IMR-90 (cell line): Measurements from ENCODE around the gene PPP1R14B. TPM values are rescaled to one million over a fixed set of nuclear protein-coding genes. Genes with fewer than 3 reads are reported as not detected.

Experiments used
- ATAC-seq: fragments of 200-7000 bp; cut with Tn5 transposase; 2 replicates; pipeline ENCODE4 v1.9.1; 2020; ENCODE audit warnings: low read depth, mild to moderate bottlenecking, moderate library complexity
- BruUV-seq: library from RNA; stranded (reverse); fragments of 400-500 nt; replicated peaks from 2 replicates; lab custom pipeline; 2021; lab: Mats Ljungman, UMichigan
- CTCF ChIA-PET: fragments of 300-600 bp; formaldehyde crosslinking; extraction: SDS; loops from one replicate; lab custom pipeline; 2021; ENCODE audit warnings: antibody characterized with exemption; lab: Yijun Ruan, JAX
- POLR2A ChIA-PET: fragments of 300-600 bp; sonication (Branson Sonifier 250); formaldehyde crosslinking; loops from one replicate; lab custom pipeline; 2022; ENCODE audit warnings: antibody characterized with exemption; ENCODE audit not compliant: unreplicated experiment; lab: Charles Lee
- DNase-seq: peaks from one replicate; pipeline ENCODE4 v3.0.0; 2013
- H2AFZ ChIP-seq: replicated peaks from 2 replicates; pipeline ENCODE3; 2013; ENCODE audit warnings: low read length, mild to moderate bottlenecking; ENCODE audit not compliant: poor library complexity
- H2AK5ac ChIP-seq: 2 replicates; pipeline ENCODE4 v1.6.1; 2013; ENCODE audit warnings: low read depth, low read length, inconsistent platforms
- H2AK9ac ChIP-seq: replicated peaks from 2 replicates; pipeline ENCODE3; 2013; ENCODE audit warnings: mild to moderate bottlenecking, low read depth, low read length, moderate library complexity; ENCODE audit not compliant: poor library complexity
- H2BK120ac ChIP-seq: 2 replicates; pipeline ENCODE4 v1.6.1; 2013; ENCODE audit warnings: low read depth, low read length, inconsistent platforms
- H2BK15ac ChIP-seq: 3 replicates; pipeline ENCODE4 v1.6.1; 2013; ENCODE audit warnings: low read depth, low read length, inconsistent platforms
- H2BK20ac ChIP-seq: 2 replicates; pipeline ENCODE4 v1.6.1; 2013; ENCODE audit warnings: low read depth, mild to moderate bottlenecking, inconsistent platforms, low read length, moderate library complexity
- H2BK5ac ChIP-seq: 2 replicates; pipeline ENCODE4 v1.6.1; 2013; ENCODE audit warnings: mild to moderate bottlenecking, low read depth, low read length, inconsistent platforms; ENCODE audit not compliant: poor library complexity, severe bottlenecking
- H3K14ac ChIP-seq: replicated peaks from 2 replicates; pipeline ENCODE4 v1.6.1; 2013; ENCODE audit warnings: low read depth, low read length, inconsistent platforms
- H3K18ac ChIP-seq: 2 replicates; pipeline ENCODE4 v1.6.1; 2013; ENCODE audit warnings: low read depth, low read length, control low read depth
- H3K23ac ChIP-seq: 2 replicates; pipeline ENCODE4 v1.6.1; 2013; ENCODE audit warnings: low read depth, low read length, inconsistent platforms
- H3K27ac ChIP-seq: 2 replicates; pipeline ENCODE4 v1.5.1; 2013; ENCODE audit warnings: mild to moderate bottlenecking, control low read depth, low read length; ENCODE audit not compliant: insufficient read depth
- H3K27me3 ChIP-seq: 2 replicates; pipeline ENCODE4 v1.6.1; 2013; ENCODE audit warnings: low read length; ENCODE audit not compliant: control insufficient read depth, insufficient read depth
- H3K36me3 ChIP-seq: 2 replicates; pipeline ENCODE4 v1.6.1; 2013; ENCODE audit warnings: low read length, mixed read lengths; ENCODE audit not compliant: control insufficient read depth, insufficient read depth
- H3K4ac ChIP-seq: 2 replicates; pipeline ENCODE4 v1.6.1; 2013; ENCODE audit warnings: low read depth, low read length, inconsistent platforms
- H3K4me1 ChIP-seq: 2 replicates; pipeline ENCODE4 v1.6.1; 2013; ENCODE audit warnings: low read length, mixed read lengths; ENCODE audit not compliant: control insufficient read depth, insufficient read depth
- H3K4me2 ChIP-seq: 2 replicates; pipeline ENCODE4 v1.6.1; 2013; ENCODE audit warnings: low read depth, mild to moderate bottlenecking, control low read depth, low read length, moderate library complexity
- H3K4me3 ChIP-seq: 2 replicates; pipeline ENCODE4 v1.5.1; 2013; ENCODE audit warnings: low read depth, mild to moderate bottlenecking, control low read depth, low read length, moderate library complexity; ENCODE audit not compliant: insufficient read depth
- H3K56ac ChIP-seq: 2 replicates; pipeline ENCODE4 v1.6.1; 2013; ENCODE audit warnings: low read length, inconsistent platforms; ENCODE audit not compliant: insufficient read depth; ENCODE audit errors: extremely low read depth
- H3K79me1 ChIP-seq, 2 experiments: 2 replicates each; pipeline ENCODE4 v1.6.1; 2013; ENCODE audit warnings: low read length in 2 of 2, inconsistent platforms in 1 of 2, low read depth in 1 of 2
- H3K9ac ChIP-seq: 2 replicates; pipeline ENCODE4 v1.6.1; 2013; ENCODE audit warnings: low read depth, low read length, control low read depth
- H3K9me1 ChIP-seq: 2 replicates; pipeline ENCODE4 v1.6.1; 2013; ENCODE audit warnings: low read length, inconsistent platforms; ENCODE audit not compliant: insufficient read depth
- H3K9me3 ChIP-seq: 2 replicates; pipeline ENCODE4 v1.6.1; 2013; ENCODE audit warnings: low read length; ENCODE audit not compliant: control insufficient read depth, insufficient read depth
- H4K20me1 ChIP-seq: 2 replicates; pipeline ENCODE4 v1.6.1; 2013; ENCODE audit warnings: low read length, inconsistent platforms; ENCODE audit not compliant: insufficient read depth
- H4K5ac ChIP-seq: 2 replicates; pipeline ENCODE4 v1.6.1; 2013; ENCODE audit warnings: mild to moderate bottlenecking, low read depth, low read length, control low read depth
- H4K8ac ChIP-seq, 2 experiments: 2 replicates each; pipeline ENCODE4 v1.6.1; 2013; ENCODE audit warnings: low read depth in 2 of 2, low read length in 2 of 2, control low read depth in 1 of 2, inconsistent platforms in 1 of 2
- H4K91ac ChIP-seq: 2 replicates; pipeline ENCODE4 v1.6.1; 2013; ENCODE audit warnings: low read depth, low read length, inconsistent platforms; ENCODE audit not compliant: insufficient read depth
- BHLHE40 ChIP-seq: fragments of 150-350 bp; IDR thresholded peaks from 2 replicates; pipeline ENCODE4 v1.6.1; 2016; ENCODE audit warnings: mild to moderate bottlenecking, low read depth, low read length
- CEBPB ChIP-seq: IDR thresholded peaks from 2 replicates; pipeline ENCODE4 v1.6.1; 2012; ENCODE audit warnings: low read depth, low read length, improper control_type of control experiment
- CHD1 ChIP-seq: IDR thresholded peaks from 2 replicates; pipeline ENCODE4 v1.6.1; 2012; ENCODE audit warnings: low read depth, low read length, improper control_type of control experiment
- FOS ChIP-seq: fragments of 150-350 bp; IDR thresholded peaks from 2 replicates; pipeline ENCODE4 v1.6.1; 2016; ENCODE audit warnings: low read depth, low read length
- MAFK ChIP-seq: IDR thresholded peaks from 2 replicates; pipeline ENCODE4 v1.6.1; 2012; ENCODE audit warnings: low read depth, low read length, improper control_type of control experiment
- MXI1 ChIP-seq: IDR thresholded peaks from 2 replicates; pipeline ENCODE4 v1.6.1; 2012; ENCODE audit warnings: low read depth, mild to moderate bottlenecking, low read length, moderate library complexity, borderline replicate concordance
- NFE2L2 ChIP-seq: fragments of 150-350 bp; IDR thresholded peaks from 2 replicates; pipeline ENCODE4 v1.6.1; 2016; ENCODE audit warnings: low read depth, mild to moderate bottlenecking, low read length
- POLR2A ChIP-seq: IDR thresholded peaks from 2 replicates; pipeline ENCODE4 v1.6.1; 2012; ENCODE audit warnings: mild to moderate bottlenecking, low read depth, low read length
- RAD21 ChIP-seq: IDR thresholded peaks from 2 replicates; pipeline ENCODE4 v1.6.1; 2012; ENCODE audit warnings: low read length, improper control_type of control experiment
- RCOR1 ChIP-seq: IDR thresholded peaks from 2 replicates; pipeline ENCODE4 v1.6.1; 2012; ENCODE audit warnings: mild to moderate bottlenecking, low read length, improper control_type of control experiment; ENCODE audit not compliant: insufficient replicate concordance
- RFX5 ChIP-seq: IDR thresholded peaks from 2 replicates; pipeline ENCODE4 v1.8.0; 2012; ENCODE audit warnings: low read depth, mild to moderate bottlenecking, low read length, moderate library complexity
- SMC3 ChIP-seq: fragments of 150-350 bp; IDR thresholded peaks from 2 replicates; pipeline ENCODE4 v1.6.1; 2016; ENCODE audit warnings: low read depth, mild to moderate bottlenecking, antibody characterized with exemption, low read length, moderate library complexity
- WGBS, 2 experiments: methylation state at CpG; one replicate each; pipeline versions ENCODE4 v1.1.5 to v1.1.7; 2013; ENCODE audit warnings: missing lambda C conversion rate in 2 of 2; ENCODE audit not compliant: insufficient read length in 1 of 2; ENCODE audit errors: extremely low coverage in 2 of 2; 5-methylcytosine and 5-hydroxymethylcytosine counted together
- dilution Hi-C: fragments of 300-500 bp; cut with HindIII; formaldehyde crosslinking; loops from one replicate; pipeline ENCODE4 v1.14.3; 2018; ENCODE audit warnings: low sequenced_read_pairs; ENCODE audit not compliant: unreplicated experiment
- in situ Hi-C: fragments of 300-500 bp; cut with MboI; formaldehyde crosslinking; loops from 3 replicates; pipeline ENCODE4 v1.14.3; 2019; ENCODE audit warnings: low sequenced_read_pairs, inconsistent platforms, mixed read lengths
- intact Hi-C: fragments of 100-400 bp; cut with micrococcal nuclease; formaldehyde crosslinking; loops from 2 replicates; pipeline ENCODE4 v1.10.0; 2022
- polyA plus RNA-seq, 3 experiments: library from polyadenylated mRNA; depleted of rRNA; stranded (reverse); fragments of >200 nt; gene quantifications; 2 replicates each; pipeline ENCODE4 v1.2.3, GENCODE V29; 2012; ENCODE audit warnings: low replicate concordance in 1 of 3
- total RNA-seq: library from RNA; depleted of rRNA; stranded (reverse); fragments of >200 nt; gene quantifications from 2 replicates; pipeline ENCODE4 v1.2.3, GENCODE V29; 2012
- TF ChIP-seq, protein P1 (sequence below): fragments of 150-350 bp; IDR thresholded peaks from 2 replicates; pipeline ENCODE4 v1.6.1; 2016; ENCODE audit warnings: low read depth, mild to moderate bottlenecking, low read length, moderate library complexity, borderline replicate concordance
- TF ChIP-seq, protein P2 (sequence below): conservative IDR thresholded peaks from 2 replicates; pipeline ENCODE4 v1.5.1; 2012; ENCODE audit warnings: mild to moderate bottlenecking, low read depth, low read length, improper control_type of control experiment
- TF ChIP-seq, protein P3 (sequence below): fragments of 150-350 bp; IDR thresholded peaks from 2 replicates; pipeline ENCODE4 v1.6.1; 2017; ENCODE audit warnings: mild to moderate bottlenecking, antibody characterized with exemption, low read length, low read depth

Gene PPP1R14B
- total and polyA plus RNA-seq, 2 of the 4 experiments (the other 2 are of a cell fraction): 176 to 257 TPM

DNA sequence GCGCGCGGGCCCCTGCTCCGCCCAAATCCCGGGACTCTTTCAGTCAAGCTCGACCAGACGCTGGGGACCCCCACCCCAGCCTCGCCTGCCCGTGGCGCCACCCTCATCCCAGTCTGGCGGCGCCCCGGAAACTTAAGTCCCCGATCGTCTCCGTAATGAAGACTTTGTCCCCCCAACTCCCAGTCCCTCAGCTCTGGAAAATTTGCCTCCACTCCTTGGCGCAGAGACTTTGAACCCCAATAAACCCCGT is 4.9 kb upstream of the PPP1R14B start:
- Histone ChIP-seq H3K56ac (peak overlapping the region; percentile 82; the same call in 1 of the 2 replicates), H3K9me3 (no peaks in the 10 kb centered on the region), H4K8ac (peak overlapping the region; percentile 33 to 59; a peak in 2 of 4 replicates), H3K9me1 (no peaks in the 10 kb centered on the region), H3K4me2 (peak overlapping the region; percentile 100), H4K5ac (peak overlapping the region; percentile 61; the same call in 1 of the 2 replicates), H3K23ac (peak overlapping the region; percentile 94), H2BK15ac (no peak overlapping the region), H3K18ac (peak overlapping the region; percentile 22; the same call in 1 of the 2 replicates), H3K9ac (peak overlapping the region; percentile 97), H3K4me3 (peak overlapping the region; percentile 98), H2BK5ac (peak overlapping the region; percentile 77), H3K14ac (peak overlapping the region; percentile 97), H2AK9ac (peak overlapping the region; percentile 100), H3K27ac (peak overlapping the region; percentile 88), H4K91ac (peak overlapping the region; percentile 91), H3K4me1 (peaks cover 10% of the 10 kb centered on the region), H2BK20ac (no peak overlapping the region), H4K20me1 (peaks cover 8% of the 10 kb centered on the region; the same call in 1 of the 2 replicates), H3K36me3 (peaks cover 15% of the 10 kb centered on the region), H3K4ac (peak overlapping the region; percentile 96), H3K27me3 (no peaks in the 10 kb centered on the region), H2AFZ (peak overlapping the region; percentile 87), H2BK120ac (no peak overlapping the region), H3K79me1 (peaks cover 8 to 56% of the 10 kb centered on the region in 2 experiments), H2AK5ac (peak overlapping the region; percentile 89)
- ATAC-seq: no peak
- DNase-seq: no peak
- intact Hi-C loops (loop anchor here (1.0 kb wide), 2 partner anchors 34 to 50 kb away; partner anchors contain the start of gene GPR137), in situ Hi-C loops (no loop called here), dilution Hi-C loops (no loop called here)
- no TSS peak for BruUV-seq
- POLR2A ChIA-PET: no interaction called here
- 0% methylated on average over 2 of the region's 18 CpGs; no CpG with 5 or more reads in 1 of the 2 experiments for WGBS, 2 experiments
- CTCF ChIA-PET: interaction anchor here (0.7 to 1.7 kb wide), 5 partner anchors 9 to 70 kb away, joined by 3 to 5 read pairs (median 3); no protein-coding TSS in a partner anchor
- TF ChIP-seq CHD1 (no peak), POLR2A (no peak), NFE2L2 (no peak), MAFK (no peak), RAD21 (no peak), RCOR1 (no peak), RFX5 (no peak), CEBPB (no peak), MXI1 (no peak), SMC3 (no peak), BHLHE40 (no peak), FOS (no peak)
- TF ChIP-seq, protein P1, sequence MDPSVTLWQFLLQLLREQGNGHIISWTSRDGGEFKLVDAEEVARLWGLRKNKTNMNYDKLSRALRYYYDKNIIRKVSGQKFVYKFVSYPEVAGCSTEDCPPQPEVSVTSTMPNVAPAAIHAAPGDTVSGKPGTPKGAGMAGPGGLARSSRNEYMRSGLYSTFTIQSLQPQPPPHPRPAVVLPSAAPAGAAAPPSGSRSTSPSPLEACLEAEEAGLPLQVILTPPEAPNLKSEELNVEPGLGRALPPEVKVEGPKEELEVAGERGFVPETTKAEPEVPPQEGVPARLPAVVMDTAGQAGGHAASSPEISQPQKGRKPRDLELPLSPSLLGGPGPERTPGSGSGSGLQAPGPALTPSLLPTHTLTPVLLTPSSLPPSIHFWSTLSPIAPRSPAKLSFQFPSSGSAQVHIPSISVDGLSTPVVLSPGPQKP: no peak
- TF ChIP-seq, protein P2, sequence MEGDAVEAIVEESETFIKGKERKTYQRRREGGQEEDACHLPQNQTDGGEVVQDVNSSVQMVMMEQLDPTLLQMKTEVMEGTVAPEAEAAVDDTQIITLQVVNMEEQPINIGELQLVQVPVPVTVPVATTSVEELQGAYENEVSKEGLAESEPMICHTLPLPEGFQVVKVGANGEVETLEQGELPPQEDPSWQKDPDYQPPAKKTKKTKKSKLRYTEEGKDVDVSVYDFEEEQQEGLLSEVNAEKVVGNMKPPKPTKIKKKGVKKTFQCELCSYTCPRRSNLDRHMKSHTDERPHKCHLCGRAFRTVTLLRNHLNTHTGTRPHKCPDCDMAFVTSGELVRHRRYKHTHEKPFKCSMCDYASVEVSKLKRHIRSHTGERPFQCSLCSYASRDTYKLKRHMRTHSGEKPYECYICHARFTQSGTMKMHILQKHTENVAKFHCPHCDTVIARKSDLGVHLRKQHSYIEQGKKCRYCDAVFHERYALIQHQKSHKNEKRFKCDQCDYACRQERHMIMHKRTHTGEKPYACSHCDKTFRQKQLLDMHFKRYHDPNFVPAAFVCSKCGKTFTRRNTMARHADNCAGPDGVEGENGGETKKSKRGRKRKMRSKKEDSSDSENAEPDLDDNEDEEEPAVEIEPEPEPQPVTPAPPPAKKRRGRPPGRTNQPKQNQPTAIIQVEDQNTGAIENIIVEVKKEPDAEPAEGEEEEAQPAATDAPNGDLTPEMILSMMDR: no peak
- TF ChIP-seq, protein P3, sequence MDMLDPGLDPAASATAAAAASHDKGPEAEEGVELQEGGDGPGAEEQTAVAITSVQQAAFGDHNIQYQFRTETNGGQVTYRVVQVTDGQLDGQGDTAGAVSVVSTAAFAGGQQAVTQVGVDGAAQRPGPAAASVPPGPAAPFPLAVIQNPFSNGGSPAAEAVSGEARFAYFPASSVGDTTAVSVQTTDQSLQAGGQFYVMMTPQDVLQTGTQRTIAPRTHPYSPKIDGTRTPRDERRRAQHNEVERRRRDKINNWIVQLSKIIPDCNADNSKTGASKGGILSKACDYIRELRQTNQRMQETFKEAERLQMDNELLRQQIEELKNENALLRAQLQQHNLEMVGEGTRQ: no peak
